NB4 (cell line): ENCODE measurements around the gene COPE.

Experiments
- DNase-seq: peaks from one replicate; pipeline ENCODE4 v3.0.0; 2010; ENCODE audit warnings: low read depth
- H3K4me3 ChIP-seq: one replicate; pipeline ENCODE4 v1.5.1; 2011; ENCODE audit warnings: mild to moderate bottlenecking, low read depth, low read length, moderate library complexity
- MYC ChIP-seq: IDR thresholded peaks from 2 replicates; pipeline ENCODE4 v1.6.1; 2011; ENCODE audit warnings: low read depth, low read length
- POLR2A ChIP-seq: IDR thresholded peaks from 2 replicates; pipeline ENCODE4 v1.6.1; 2011; ENCODE audit warnings: mild to moderate bottlenecking; ENCODE audit not compliant: insufficient read length; ENCODE audit errors: extremely low read depth
- TF ChIP-seq, protein P1 (sequence below): IDR thresholded peaks from 2 replicates; pipeline ENCODE4 v1.6.1; 2011; ENCODE audit warnings: low read depth, low read length
- TF ChIP-seq, protein P2 (sequence below): IDR thresholded peaks from one replicate; pipeline ENCODE4 v1.5.1; 2012; ENCODE audit warnings: low read depth, low read length

COPE gene

DNA sequence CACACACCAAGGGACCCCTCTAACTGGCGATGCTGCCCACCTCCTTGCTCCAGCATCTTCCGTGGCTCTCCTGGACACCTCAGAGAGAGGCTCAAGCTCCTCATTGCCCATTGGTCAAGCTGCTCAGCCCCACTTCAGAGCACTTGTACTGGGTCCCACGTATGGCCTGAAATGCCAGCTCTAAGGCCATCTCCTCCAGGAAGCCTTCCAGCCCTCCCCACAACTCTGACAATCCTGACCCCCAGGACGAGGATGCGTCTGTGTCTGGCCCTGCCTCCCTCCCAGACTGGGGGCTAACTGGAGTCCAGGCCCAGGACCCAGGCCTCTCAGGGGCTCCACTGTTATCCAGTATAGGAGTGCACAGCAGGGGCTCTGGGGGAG, 29.8 kb upstream of the COPE start:
- TF ChIP-seq POLR2A (no peak), MYC (no peak)
- TF ChIP-seq, protein P1, sequence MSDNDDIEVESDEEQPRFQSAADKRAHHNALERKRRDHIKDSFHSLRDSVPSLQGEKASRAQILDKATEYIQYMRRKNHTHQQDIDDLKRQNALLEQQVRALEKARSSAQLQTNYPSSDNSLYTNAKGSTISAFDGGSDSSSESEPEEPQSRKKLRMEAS = no peak
- TF ChIP-seq, protein P2, sequence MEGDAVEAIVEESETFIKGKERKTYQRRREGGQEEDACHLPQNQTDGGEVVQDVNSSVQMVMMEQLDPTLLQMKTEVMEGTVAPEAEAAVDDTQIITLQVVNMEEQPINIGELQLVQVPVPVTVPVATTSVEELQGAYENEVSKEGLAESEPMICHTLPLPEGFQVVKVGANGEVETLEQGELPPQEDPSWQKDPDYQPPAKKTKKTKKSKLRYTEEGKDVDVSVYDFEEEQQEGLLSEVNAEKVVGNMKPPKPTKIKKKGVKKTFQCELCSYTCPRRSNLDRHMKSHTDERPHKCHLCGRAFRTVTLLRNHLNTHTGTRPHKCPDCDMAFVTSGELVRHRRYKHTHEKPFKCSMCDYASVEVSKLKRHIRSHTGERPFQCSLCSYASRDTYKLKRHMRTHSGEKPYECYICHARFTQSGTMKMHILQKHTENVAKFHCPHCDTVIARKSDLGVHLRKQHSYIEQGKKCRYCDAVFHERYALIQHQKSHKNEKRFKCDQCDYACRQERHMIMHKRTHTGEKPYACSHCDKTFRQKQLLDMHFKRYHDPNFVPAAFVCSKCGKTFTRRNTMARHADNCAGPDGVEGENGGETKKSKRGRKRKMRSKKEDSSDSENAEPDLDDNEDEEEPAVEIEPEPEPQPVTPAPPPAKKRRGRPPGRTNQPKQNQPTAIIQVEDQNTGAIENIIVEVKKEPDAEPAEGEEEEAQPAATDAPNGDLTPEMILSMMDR = no peak
- DNase-seq = no peak
- H3K4me3 ChIP-seq = no peak overlapping the region

DNA sequence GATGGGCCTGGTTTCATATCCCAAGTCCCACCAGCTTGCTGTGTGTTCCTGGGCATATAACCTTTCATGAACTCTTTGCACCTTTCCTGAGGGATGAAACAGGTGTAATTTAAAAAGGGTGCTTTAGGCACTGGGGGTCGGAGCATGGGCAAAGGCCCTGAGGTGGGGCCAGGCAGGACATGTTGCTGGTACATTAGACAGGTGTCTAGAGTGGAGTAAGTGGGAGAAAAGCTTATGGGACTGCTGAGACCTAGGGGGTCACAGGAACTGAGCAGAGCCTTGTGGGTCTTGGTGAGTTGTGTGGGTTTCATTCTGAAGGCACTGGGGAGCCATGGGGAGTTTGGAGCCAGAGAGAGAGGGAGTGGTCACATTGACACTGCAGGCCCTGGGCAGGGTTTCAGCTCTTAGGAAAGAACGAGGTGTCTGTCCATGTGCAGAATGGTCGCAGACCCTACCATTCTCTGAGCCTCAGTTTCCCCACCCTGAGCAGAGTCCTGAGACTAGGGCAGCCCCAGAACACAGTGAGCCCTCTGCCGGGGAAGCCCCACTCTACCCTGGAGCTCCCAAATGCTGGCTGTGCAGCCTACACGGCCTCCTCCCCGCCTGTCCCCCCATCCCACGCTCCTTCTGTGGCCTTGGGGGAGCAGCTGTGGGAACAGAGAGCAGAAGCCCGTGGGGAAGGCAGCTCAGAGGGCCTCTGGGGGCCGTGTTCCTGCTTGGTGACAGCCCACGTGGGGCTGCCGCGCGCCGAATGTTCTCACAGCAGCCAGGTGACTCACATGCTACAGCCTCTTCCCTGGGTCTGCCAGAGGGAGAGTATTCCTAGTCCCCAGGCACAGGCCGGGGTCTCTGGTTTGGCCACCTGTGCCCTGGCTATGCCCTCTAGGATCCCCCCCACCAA, 29.1 kb upstream of the COPE start:
- no peak overlapping the region for H3K4me3 ChIP-seq
- TF ChIP-seq, protein P2 = no peak
- TF ChIP-seq, protein P1 = no peak
- TF ChIP-seq POLR2A = no peak
- TF ChIP-seq MYC = no peak
- DNase-seq = no peak

DNA sequence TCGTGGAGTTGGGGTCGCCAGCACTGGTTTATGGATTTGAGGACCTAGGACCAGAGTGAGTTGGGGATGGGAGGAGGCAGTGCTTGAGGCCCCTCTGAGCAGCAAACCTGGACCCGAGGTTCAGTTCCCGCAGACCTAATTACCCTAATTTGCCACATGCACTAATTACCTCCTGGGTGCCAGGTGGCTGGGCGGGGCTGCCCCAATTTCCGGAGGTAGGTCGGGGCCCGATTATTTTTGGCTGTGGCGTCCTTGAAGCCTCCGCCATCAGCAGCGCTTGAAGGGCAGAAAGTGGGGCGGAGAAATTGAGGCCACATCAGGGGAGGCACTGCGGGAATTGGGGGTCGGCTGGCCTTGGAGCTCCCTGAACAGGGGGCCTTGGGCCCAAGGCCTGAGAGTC, 27.7 kb upstream of the COPE start:
- TF ChIP-seq POLR2A (no peak), MYC (no peak)
- TF ChIP-seq, protein P2 = no peak
- TF ChIP-seq, protein P1 = no peak
- DNase-seq = no peak
- H3K4me3 ChIP-seq = no peak overlapping the region

DNA sequence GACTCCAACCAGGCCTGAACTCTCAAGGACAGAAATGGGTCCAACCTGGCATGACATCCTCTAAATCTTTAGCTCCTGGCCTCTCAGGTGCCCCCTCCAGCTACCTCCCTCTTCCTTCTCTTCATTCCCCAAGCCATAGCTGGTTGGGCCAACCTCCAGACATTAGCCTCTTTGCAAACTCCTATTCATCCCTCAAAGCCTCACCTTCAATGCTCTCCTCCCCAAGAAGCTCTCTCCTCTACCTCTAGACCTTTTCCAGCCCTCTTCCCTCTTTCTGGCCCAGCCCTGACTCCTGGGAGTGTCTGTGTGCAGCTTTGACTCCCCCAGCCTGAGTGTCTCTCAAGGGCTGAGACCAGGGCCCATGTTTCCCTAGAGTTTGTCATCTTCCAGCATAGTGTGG, 27.1 kb upstream of the COPE start:
- TF ChIP-seq, protein P2 = no peak
- TF ChIP-seq MYC (no peak), POLR2A (no peak)
- DNase-seq = no peak
- H3K4me3 ChIP-seq = no peak overlapping the region

DNA sequence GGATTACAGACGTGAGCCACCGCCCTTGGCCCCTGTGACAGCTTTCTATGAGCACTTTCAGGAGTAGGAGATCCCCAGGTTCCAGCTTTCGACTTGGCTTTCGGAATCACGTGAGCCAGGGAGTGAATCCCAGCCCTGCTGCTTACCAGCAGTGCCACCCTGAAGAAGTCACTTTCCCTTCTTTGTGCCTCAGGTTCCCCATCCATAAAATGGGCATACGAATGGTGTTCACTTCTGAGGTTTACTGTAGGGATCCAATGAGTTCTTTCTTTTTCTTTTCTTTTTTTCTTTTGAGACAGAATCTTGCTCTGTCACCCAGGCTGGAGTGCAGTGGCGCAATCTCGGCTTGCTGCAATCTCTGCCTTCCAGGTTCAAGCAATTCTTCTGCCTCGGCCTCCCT, 26.1 kb upstream of the COPE start:
- TF ChIP-seq POLR2A (no peak), MYC (no peak)
- TF ChIP-seq, protein P1 = no peak
- TF ChIP-seq, protein P2 = no peak
- no peak overlapping the region for H3K4me3 ChIP-seq
- no peak for DNase-seq

DNA sequence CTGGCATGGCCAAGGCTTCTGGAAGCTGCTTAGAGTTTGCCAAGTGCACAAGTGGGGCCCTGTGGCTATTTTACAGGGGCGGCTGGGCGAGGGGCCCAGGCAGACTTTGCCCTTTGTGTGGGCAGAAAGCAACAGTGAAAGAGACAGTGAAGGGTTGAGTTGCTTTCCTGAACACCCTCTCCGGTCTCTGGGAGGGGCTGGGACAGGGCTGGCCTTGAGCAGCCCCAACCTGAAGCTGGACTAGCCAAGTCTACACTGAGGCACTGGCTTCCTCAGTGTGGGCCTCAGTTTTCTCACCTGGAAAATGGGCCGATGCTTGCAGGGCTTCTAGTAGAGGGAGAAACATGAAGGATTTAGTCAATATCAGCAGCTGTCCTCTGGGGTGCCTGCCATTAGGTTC, 24.3 kb upstream of the COPE start:
- no peak for DNase-seq
- TF ChIP-seq, protein P2 = no peak
- TF ChIP-seq, protein P1 = no peak
- TF ChIP-seq MYC (no peak), POLR2A (no peak)
- no peak overlapping the region for H3K4me3 ChIP-seq
